HTR-8/SVneo (cell line): Measurements from ENCODE around the gene GCLM.
"Not testable (repeated sequence)": the region's sequence is repeated elsewhere in the genome, so short reads cannot be mapped to it uniquely, and the experiment has no call there.

ENCODE experiments used
- DNase-seq: peaks from one replicate; pipeline ENCODE4 v3.0.0; 2011; ENCODE audit warnings: low spot score, mixed read lengths; ENCODE audit not compliant: insufficient read length
- FAIRE-seq: peaks from 2 replicates; lab custom pipeline; 2011; peaks lifted over from hg19 to GRCh38; lab: Jason Lieb, UNC

Gene GCLM

GRCh38 chr1:93899543-93900207 is 9.6 kb downstream of the GCLM start:
- FAIRE-seq (no peak), DNase-seq (no peak)

DNA sequence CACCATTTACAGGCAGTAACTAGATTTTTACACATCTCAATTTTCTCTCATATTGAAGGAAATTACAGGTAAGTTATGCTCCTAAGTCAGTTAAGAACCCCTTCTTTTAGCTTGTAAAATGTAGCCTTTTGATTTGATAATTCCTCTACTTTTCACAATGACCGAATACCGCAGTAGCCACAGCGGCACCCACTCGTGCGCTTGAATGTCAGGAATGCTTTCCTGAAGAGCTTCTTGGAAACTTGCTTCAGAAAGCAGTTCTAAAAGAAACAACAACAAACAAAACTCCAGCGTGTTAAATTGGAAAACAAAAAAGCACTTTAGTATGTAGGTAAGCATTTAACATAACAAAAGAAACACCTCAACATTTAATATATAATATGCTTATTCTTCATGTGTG is 20.3 kb downstream of the GCLM start:
- DNase-seq, result no peak
- no peak for FAIRE-seq

- FAIRE-seq, result no peak
- DNase-seq, result no peak
Observed at GRCh38 chr1:93882269-93882668, 27.0 kb downstream of the GCLM start.

DNA sequence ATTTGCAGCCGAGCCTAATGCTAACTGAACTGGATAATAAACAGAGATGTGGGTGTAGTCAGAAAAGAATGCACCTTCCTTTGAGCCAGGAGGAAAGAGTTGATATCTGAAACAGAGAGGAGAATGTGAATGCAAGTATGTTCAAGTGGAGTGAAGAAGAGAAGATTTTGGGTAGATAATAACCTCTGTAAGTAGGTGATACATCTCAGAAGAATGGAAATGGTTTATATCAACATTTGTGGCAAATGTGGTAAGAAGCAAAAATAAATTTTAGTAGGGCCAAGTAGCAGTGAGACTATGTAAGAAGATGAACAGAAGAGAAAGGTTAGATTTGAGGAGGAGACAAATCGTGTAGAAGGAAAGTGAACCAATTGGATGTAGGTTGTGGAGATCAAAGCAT is 28.5 kb downstream of the GCLM start:
- DNase-seq, result no peak
- no peak for FAIRE-seq

DNA sequence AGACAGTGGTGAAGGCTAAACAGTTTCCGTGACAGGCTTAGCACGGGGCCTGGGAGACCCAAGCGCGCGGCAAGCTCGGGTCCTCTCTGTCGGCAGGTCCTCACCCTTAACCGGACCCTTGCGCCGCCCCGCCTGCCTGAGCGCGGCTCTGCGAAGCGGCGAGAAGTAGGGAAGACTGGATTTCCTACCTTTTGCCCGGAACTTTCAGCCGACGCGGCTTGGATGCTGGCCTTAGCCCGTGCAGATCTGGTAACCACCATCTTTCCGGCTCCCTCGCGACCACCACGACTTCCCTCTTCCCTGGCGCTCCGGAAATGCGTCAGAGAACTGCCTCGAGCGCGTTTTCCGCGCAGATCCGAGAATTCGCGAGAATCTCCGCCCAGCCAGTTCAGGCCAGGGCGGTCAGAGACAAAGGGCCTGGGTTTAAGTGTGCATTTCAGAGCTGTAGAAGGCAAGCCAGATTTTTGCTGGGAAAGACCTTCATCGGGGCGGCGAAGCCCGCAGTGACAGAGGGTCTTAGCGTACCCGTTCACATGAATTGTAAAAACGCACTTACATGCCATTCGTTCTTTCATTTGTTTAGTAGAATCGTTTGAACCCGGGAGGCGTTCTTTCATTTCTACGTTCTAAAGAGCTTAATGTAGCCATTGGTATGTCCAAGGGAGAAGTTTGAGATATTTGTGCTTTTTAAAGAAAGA is 30.2 kb downstream of the GCLM start, which contains the start of gene DNTTIP2:
TSS of gene DNTTIP2 (minus strand) at position 318 of the 698 bp plus-strand sequence. CDS start at position 260, 58 bp downstream.
- no peak for FAIRE-seq

DNA sequence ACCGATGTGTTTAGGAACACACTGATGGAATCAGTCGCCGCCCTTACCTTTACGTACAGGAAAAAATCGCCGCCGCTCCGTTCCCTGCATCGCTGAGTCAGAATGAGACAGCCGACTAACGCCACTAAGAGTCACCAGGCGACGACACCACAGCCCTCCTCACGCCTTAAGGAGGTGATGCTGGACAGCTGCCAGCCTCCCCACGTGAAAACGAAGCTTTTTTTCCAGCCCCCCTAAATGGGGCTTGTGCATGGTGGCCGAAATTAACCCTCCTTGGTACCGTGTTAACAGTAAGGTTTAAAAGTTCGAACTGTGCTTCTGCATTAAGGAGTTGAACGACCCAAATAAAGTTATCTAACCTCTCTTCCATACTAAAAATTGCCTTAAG is 30.7 kb downstream of the GCLM start:
- FAIRE-seq (no peak), DNase-seq (peak; percentile 7)

More for the DNA sequence above, 30.2 kb downstream of the GCLM start, which contains the start of gene DNTTIP2:
- DNase-seq, result peak; percentile 87

GRCh38 chr1:93877529-93877928 is 31.7 kb downstream of the GCLM start:
- DNase-seq (no peak), FAIRE-seq (no peak)

- FAIRE-seq (no peak), DNase-seq (no peak)
Observed at GRCh38 chr1:93876244-93876643, 33.0 kb downstream of the GCLM start.

DNA sequence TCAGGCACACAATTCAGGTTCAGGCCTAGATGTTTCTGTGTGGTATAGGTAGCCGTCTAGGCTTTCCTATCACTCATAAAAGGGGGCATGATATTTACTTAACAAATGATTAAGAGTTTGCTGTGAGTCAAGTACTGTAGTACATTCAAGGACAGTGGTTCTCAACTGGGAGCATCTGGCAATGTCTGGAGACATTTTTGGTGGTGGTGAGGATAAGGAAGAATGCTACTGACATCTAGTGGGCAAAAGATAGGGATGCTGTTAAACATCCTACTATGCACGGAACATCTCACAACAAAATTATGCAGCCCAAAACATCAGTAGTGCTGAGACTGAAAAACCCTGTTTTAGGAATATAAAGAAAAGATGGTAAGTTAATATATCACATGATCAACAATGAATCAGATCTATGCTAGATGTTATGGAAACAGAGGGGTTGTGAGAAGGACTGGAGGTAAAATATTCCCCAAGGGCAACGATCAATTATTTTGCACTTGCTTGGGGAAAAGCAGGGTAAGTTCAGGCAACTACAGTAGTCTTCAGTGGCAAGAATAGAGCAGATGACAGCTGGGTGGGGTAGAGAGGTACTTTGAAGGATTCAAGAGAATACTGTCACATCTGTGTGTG is 35.1 kb downstream of the GCLM start:
- peak; percentile 12 for DNase-seq
- FAIRE-seq, result no peak

GRCh38 chr1:93871366-93871765 is 37.9 kb downstream of the GCLM start:
- no peak for FAIRE-seq
- DNase-seq, result no peak

DNA sequence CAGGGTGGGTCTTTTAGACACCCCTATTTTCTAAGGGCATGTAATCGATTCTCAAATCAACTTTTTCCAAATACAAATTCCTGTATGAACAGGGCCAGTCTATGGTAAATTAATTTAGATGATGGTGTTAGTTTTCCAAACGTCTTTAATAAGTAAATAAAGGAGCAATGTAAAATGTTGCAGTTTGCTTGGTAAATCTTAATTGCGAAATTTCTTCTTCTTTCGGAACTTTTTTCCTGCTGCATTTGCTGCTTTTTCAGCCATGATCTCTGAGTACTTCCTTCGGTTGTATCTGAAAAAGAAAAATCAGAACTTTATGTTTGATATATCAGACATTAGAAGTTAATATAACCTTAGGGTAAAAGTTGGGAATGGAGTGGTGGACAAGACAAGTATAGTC is 39.6 kb downstream of the GCLM start:
- FAIRE-seq (no peak), DNase-seq (no peak)

GRCh38 chr1:93868492-93868891 is 40.7 kb downstream of the GCLM start:
- FAIRE-seq, DNase-seq: not testable (repeated sequence)

DNA sequence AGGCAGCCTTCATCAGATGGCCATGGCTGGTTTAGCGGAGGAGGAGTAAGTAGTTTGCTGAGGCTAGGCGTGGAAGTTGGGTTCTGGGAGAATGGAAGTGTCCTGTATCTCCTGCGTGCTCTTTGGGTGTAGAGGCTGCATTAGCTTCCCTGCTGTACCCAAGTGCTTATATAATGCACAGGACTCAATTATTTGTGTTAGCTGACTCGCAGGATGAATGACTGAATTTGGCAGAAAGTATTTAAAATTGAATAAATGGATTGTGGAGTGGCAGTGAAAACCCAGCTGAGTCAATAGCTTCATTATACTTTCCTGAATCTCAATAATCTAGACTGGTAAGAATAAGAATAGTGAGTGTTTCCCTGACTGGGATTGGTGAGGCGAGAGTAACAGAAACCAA is 44.0 kb downstream of the GCLM start:
- no peak for DNase-seq
- no peak for FAIRE-seq

DNA sequence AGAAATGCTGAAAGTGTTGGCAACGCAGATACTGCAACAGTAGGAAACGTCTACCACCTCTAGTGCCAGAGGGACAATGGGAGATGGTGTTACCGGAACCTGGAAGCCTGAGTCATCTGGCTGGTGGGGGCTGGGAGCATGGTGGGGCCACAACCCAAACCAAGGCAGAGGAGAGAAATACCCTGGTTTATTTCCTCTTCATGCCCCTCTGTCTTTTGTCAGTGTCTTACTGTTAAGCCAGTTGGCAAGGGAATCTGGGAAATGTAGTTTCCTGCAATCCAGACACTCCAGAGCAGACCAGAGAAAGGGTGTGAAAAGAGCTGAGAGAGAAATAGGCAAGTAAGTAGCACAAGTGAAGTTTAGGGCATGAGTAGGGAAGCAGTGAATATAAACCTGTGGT is 45.1 kb downstream of the GCLM start:
- DNase-seq (no peak), FAIRE-seq (no peak)

DNA sequence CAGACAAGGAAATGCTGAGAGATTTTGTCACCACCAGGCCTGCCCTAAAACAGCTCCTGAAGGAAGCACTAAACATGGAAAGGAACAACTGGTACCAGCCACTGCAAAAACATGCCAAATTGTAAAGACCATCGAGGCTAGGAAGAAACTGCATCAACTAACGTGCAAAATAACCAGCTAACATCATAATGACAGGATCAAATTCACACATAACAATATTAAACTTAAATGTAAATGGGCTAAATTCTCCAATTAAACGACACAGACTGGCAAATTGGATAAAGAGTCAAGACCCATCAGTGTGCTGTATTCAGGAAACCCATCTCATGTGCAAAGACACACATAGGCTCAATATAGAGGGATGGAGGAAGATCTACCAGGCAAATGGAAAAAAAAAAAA is 51.6 kb downstream of the GCLM start:
- not testable (repeated sequence) for FAIRE-seq

DNA sequence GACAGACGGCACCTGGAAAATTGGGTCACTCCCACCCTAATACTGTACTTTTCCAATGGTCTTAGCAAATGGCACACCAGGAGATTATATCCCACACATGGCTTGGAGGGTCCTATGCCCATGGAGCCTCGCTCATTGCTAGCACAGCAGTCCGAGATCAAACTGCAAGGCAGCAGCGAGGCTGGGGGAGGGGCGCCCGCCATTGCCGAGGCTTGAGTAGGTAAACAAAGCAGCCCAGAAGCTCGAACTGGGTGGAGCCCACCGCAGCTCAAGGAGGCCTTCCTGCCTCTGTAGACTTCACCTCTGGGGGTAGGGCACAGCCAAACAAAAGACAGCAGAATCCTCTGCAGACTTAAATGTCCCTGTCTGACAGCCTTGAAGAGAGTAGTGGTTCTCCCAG is 53.2 kb downstream of the GCLM start:
- not testable (repeated sequence) for FAIRE-seq, DNase-seq

More for the DNA sequence above, 51.6 kb downstream of the GCLM start:
- DNase-seq, result not testable (repeated sequence)

- no peak for FAIRE-seq
Observed at GRCh38 chr1:93853940-93854339, 55.3 kb downstream of the GCLM start.

GRCh38 chr1:93851878-93852277 is 57.4 kb downstream of the GCLM start:
- no peak for FAIRE-seq
- DNase-seq, result no peak

More at GRCh38 chr1:93853940-93854339, 55.3 kb downstream of the GCLM start:
- DNase-seq, result no peak

DNA sequence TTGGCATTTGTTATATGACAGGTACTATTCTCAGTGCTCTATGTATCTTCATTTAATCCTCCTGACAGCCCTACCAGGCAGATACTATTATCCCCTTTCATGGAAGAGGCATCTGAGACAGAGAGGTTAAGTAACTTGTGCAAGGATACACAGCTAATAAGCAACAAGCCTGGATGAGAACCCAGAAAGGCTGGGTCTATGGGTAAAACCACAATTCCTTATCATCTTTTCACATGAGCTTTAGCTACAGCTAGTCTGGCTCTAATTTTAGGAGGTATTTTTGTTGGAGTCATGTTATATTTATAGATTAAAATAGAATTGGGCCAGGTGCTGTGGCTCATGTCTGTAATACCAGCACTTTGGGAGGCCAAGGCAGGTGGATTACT is 57.9 kb downstream of the GCLM start:
- FAIRE-seq (no peak), DNase-seq (no peak)

DNA sequence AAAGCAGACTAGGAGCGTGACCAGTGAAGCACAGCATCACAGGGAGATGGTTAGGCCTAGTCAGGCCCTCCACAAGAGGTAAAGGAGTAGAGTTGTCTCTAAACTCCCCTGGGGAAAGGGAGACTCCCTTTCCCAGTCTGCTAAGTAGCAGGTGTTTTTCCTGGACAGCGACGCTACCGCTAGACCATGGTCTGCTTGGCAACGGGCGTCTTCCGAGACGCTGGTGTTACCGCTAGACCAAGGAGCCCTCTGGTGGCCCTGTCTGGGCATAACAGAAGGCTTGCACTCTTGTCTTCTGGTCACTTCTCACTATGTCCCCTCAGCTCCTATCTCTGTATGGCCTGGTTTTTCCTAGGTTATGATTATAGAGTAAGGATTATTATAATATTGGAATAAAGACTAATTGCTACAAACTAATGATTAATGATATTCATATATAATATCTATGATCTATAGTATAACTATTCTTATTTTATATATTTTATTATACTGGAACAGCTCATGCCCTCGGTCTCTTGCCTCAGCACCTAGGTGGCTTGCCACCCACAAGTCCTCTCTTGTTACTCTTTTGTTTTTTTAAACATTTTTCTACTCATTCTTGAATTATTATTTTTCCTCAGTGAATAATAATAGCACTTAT is 58.4 kb downstream of the GCLM start:
- not testable (repeated sequence) for DNase-seq, FAIRE-seq
